ENCODE measurements around the gene CHST3. TPM values are rescaled to one million over a fixed set of nuclear protein-coding genes. Genes with fewer than 3 reads are reported as not detected.

CHST3 gene
- total RNA-seq, 1 experiment from 2014 or later = 6.1 TPM

GRCh38 chr10:72025400-72025799 is 61.2 kb downstream of the CHST3 start:
- no peaks in the 10 kb centered on the region for H3K79me1 ChIP-seq (ENCODE audit: insufficient read depth, low read depth, low read length, poor library complexity, severe bottlenecking)
- H3K4ac ChIP-seq (ENCODE audit: low read depth, low read length) = no peak overlapping the region
- Mint-ChIP-seq H3K27me3 (ENCODE audit: low read depth) (peaks cover 2% of the 10 kb centered on the region), H3K9me3 (no peaks in the 10 kb centered on the region), H3K36me3 (ENCODE audit: insufficient read depth in 1 of 3, low read depth in 3 of 3) (no peaks in the 10 kb centered on the region), H3K27ac (no peak overlapping the region), H3K4me3 (no peak overlapping the region), H3K4me1 (peaks cover 4 to 5% of the 10 kb centered on the region in 2 experiments)
- no peak overlapping the region for H3T11ph ChIP-seq (ENCODE audit: low read length)
- H4K20me1 ChIP-seq (ENCODE audit: control insufficient read depth, insufficient read depth, insufficient read length) = no peaks in the 10 kb centered on the region
- H3K4me2 ChIP-seq (ENCODE audit: insufficient read depth, insufficient read length, low read length) = no peak overlapping the region
- H2BK120ac ChIP-seq (ENCODE audit: low read depth, low read length, poor library complexity, severe bottlenecking) = no peak overlapping the region
- no peak overlapping the region for H3K23ac ChIP-seq (ENCODE audit: insufficient read length, low read depth, low read length)
- H3K27me3 ChIP-seq (ENCODE audit: insufficient read depth, low read length) = no peaks in the 10 kb centered on the region
- H2BK15ac ChIP-seq (ENCODE audit: low read depth, low read length) = no peak overlapping the region
- WGBS (ENCODE audit: extremely low coverage, insufficient read length, low lambda C conversion rate) = no CpG with 5 or more reads among the region's 8 CpGs
- H2BK5ac ChIP-seq (ENCODE audit: insufficient read length, low read length) = no peak overlapping the region
- H3K56ac ChIP-seq (ENCODE audit: insufficient read length, low read depth, low read length) = no peak overlapping the region
- H3K23me2 ChIP-seq (ENCODE audit: insufficient read length, low read depth, low read length, poor library complexity, severe bottlenecking) = no peaks in the 10 kb centered on the region
- H2BK12ac ChIP-seq (ENCODE audit: insufficient read length, low read depth, low read length) = no peak overlapping the region
- H3K9ac ChIP-seq (ENCODE audit: extremely low read depth, insufficient read length, low read length) = no peak overlapping the region
- DNase-seq = no peak
- no peak overlapping the region for H4K91ac ChIP-seq (ENCODE audit: insufficient read length, low read depth, low read length)
- no peaks in the 10 kb centered on the region for H3K9me3 ChIP-seq (ENCODE audit: control insufficient read depth, low read depth, low read length)
- H3K79me2 ChIP-seq (ENCODE audit: insufficient read depth, low read length) = no peaks in the 10 kb centered on the region; the same call in 1 of the 2 replicates
- no peaks in the 10 kb centered on the region for H3K4me1 ChIP-seq (ENCODE audit: insufficient read depth, low read length)
- no peak overlapping the region for H4K8ac ChIP-seq (replicated peaks; ENCODE audit: insufficient read length, low read depth, low read length)
- H2BK20ac ChIP-seq (ENCODE audit: low read depth, low read length, poor library complexity, severe bottlenecking) = no peak overlapping the region
- H3K14ac ChIP-seq (ENCODE audit: insufficient read depth, low read length) = no peak overlapping the region
- H3K18ac ChIP-seq (ENCODE audit: insufficient read length, low read depth, low read length) = no peak overlapping the region
- H3K27ac ChIP-seq (ENCODE audit: insufficient read length, low read depth, low read length) = no peak overlapping the region
- H2AK5ac ChIP-seq (ENCODE audit: insufficient read length, low read length) = no peak overlapping the region
- no peak overlapping the region for H4K5ac ChIP-seq (ENCODE audit: insufficient read length, low read depth, low read length)
- TF ChIP-seq CTCF (conservative IDR thresholded peaks at IDR 0.05) = no peak
- H2AFZ ChIP-seq (ENCODE audit: low read length) = no peak overlapping the region

All from H9 (cell line).